Measurements from ENCODE around the gene NLRC5. TPM values are rescaled to one million over a fixed set of nuclear protein-coding genes. Genes with fewer than 3 reads are reported as not detected.

NLRC5 gene
- total RNA-seq, 1 experiment from 2014 or later, result 2.4 TPM

GRCh38 chr16:57038166-57038565 lies 48.8 kb downstream of the NLRC5 start:
- Histone ChIP-seq H3K27ac (ENCODE audit: insufficient read length, low read depth, low read length) (no peak overlapping the region), H3K14ac (ENCODE audit: insufficient read depth, low read length) (no peak overlapping the region), H3K9ac (ENCODE audit: extremely low read depth, insufficient read length, low read length) (no peak overlapping the region), H3K9me3 (ENCODE audit: control insufficient read depth, low read depth, low read length) (no peaks in the 10 kb centered on the region), H3K4me1 (ENCODE audit: insufficient read depth, low read length) (no peaks in the 10 kb centered on the region; the same call in 1 of the 2 replicates), H3K79me2 (ENCODE audit: insufficient read depth, low read length) (no peaks in the 10 kb centered on the region), H4K5ac (ENCODE audit: insufficient read length, low read depth, low read length) (no peak overlapping the region), H3T11ph (ENCODE audit: low read length) (no peak overlapping the region), H3K18ac (ENCODE audit: insufficient read length, low read depth, low read length) (no peak overlapping the region), H2BK120ac (ENCODE audit: low read depth, low read length, poor library complexity, severe bottlenecking) (no peak overlapping the region), H2BK15ac (ENCODE audit: low read depth, low read length) (no peak overlapping the region), H2BK20ac (ENCODE audit: low read depth, low read length, poor library complexity, severe bottlenecking) (no peak overlapping the region), H3K4ac (ENCODE audit: low read depth, low read length) (no peak overlapping the region), H3K23ac (ENCODE audit: insufficient read length, low read depth, low read length) (no peak overlapping the region), H3K27me3 (ENCODE audit: insufficient read depth, low read length) (no peaks in the 10 kb centered on the region), H4K20me1 (ENCODE audit: control insufficient read depth, insufficient read depth, insufficient read length) (no peaks in the 10 kb centered on the region), H2AFZ (ENCODE audit: low read length) (no peak overlapping the region), H2AK5ac (ENCODE audit: insufficient read length, low read length) (no peak overlapping the region), H3K79me1 (ENCODE audit: insufficient read depth, low read depth, low read length, poor library complexity, severe bottlenecking) (no peaks in the 10 kb centered on the region), H3K56ac (ENCODE audit: insufficient read length, low read depth, low read length) (no peak overlapping the region), H4K91ac (ENCODE audit: insufficient read length, low read depth, low read length) (no peak overlapping the region), H4K8ac (replicated peaks; ENCODE audit: insufficient read length, low read depth, low read length) (no peak overlapping the region), H2BK12ac (ENCODE audit: insufficient read length, low read depth, low read length) (no peak overlapping the region), H3K4me2 (ENCODE audit: insufficient read depth, insufficient read length, low read length) (no peak overlapping the region), H3K23me2 (ENCODE audit: insufficient read length, low read depth, low read length, poor library complexity, severe bottlenecking) (no peaks in the 10 kb centered on the region), H2BK5ac (ENCODE audit: insufficient read length, low read length) (no peak overlapping the region)
- no CpG with 5 or more reads among the region's 2 CpGs for WGBS (ENCODE audit: extremely low coverage, insufficient read length, low lambda C conversion rate)
- TF ChIP-seq CTCF (conservative IDR thresholded peaks at IDR 0.05), result no peak
- Mint-ChIP-seq H3K27ac (no peak overlapping the region), H3K4me1 (peaks cover 4 to 12% of the 10 kb centered on the region in 2 experiments), H3K27me3 (ENCODE audit: low read depth) (peaks cover 5% of the 10 kb centered on the region), H3K36me3 (ENCODE audit: insufficient read depth in 1 of 3, low read depth in 3 of 3) (peaks cover 0 to 4% (median 0%) of the 10 kb centered on the region in 3 experiments; a peak in 3 of 7 replicates), H3K9me3 (peaks cover 5% of the 10 kb centered on the region in 2 experiments; a peak in 4 of 5 replicates), H3K4me3 (no peak overlapping the region)
- DNase-seq, result no peak

All from H9 (cell line).